ENCODE data around the gene CCR5AS.

The CCR5AS gene

GRCh38 chr3:46406788-46407611, at the start of gene CCR5AS, which contains the start of gene CCRL2:
Gene CCR5AS (minus strand): TSS chr3:46407066.
Gene CCRL2 (plus strand): TSS chr3:46407259. CDS start chr3:46408080, 821 bp downstream.
- DNase-seq (ENCODE audit: extremely low spot score in 2 of 2): no peak
- peaks cover 41% of the 10 kb centered on the region for H3K4me1 ChIP-seq
- H3K27me3 ChIP-seq: no peaks in the 10 kb centered on the region
- no peaks in the 10 kb centered on the region for H3K36me3 ChIP-seq
- H3K4me3 ChIP-seq: peak within 1 kb of the TSS; percentile 22 to 33
- no peaks in the 10 kb centered on the region for H3K9me3 ChIP-seq
- H3K27ac ChIP-seq: peak within 1 kb of the TSS; percentile 83
- TF ChIP-seq POLR2AphosphoS5 (IDR thresholded peaks at IDR 0.05; ENCODE audit: insufficient read depth in 1 of 2, low read depth in 1 of 2) (peak; percentile 49 to 53), CTCF (IDR thresholded peaks at IDR 0.05) (no peak)
- intact Hi-C loops (cut with DNase I): no loop called here

DNA sequence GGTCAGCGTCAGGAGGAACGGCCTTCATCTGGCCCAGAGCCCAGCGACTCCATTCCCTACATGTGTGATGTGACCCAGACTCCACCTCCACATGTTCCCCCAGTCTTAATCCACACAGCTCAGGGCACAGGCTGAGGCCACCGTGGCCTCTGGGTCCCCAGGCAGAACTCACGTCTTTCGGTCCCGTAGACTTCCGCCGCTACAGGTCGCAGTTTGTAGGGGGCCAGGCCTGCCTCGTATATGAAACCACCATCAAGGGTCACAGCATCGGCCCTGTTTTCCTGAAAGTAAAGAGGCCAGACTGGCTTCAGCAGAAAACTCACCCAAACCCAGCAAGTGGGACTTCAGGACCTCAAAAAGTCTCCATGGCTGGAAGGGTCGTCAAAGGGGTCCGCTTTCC, 49.3 kb upstream of the CCR5AS start:
- Histone ChIP-seq H3K36me3 (no peaks in the 10 kb centered on the region), H3K9me3 (no peaks in the 10 kb centered on the region)

DNA sequence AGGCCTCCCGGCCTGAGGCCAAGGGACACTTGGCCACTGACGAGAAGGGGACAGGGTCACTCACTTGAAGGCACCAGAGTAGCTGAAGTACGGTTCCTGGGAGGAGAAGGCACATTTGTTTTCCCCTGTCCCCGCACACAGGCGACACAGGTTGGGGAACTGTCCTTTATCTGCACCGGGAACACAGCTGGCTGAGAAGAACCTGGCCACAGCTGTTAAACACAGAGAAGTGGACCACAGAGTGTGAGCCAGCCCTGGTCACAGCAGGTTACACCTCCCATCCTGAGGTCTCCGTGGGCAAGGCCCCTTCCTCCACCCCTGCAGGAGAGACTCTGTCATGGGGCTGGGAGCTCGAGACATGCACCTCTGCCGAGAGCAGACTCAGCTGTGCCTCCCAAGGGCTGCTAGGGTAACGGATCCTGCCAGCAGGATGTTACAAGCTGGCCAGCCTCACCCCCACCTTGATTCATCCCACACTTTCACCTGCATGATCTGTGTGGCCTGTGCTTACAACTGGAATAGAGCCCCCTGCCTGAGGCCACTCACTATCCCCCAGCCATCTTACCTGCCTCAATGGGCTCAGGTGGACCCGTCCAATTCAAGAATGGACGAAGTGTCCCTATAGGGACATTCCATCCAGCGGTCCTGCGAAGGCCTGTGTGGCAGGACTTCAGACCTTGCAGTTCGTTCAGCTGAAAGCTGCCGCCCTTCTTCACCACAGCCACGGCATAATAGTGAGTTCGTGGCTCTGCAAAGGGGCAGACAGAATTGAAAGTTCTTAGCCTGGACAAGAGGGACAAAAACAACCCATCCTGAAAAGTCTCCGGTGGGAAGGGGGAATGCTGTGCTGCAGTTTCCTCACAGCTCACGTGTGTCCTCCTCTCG, 48.6 kb upstream of the CCR5AS start:
- intact Hi-C loops (cut with DNase I): no loop called here
- Histone ChIP-seq H3K9me3 (no peaks in the 10 kb centered on the region), H3K27me3 (no peaks in the 10 kb centered on the region), H3K4me1 (no peaks in the 10 kb centered on the region), H3K27ac (no peak overlapping the region), H3K36me3 (no peaks in the 10 kb centered on the region), H3K4me3 (no peak overlapping the region)
- no peak for TF ChIP-seq POLR2AphosphoS5 (IDR thresholded peaks at IDR 0.05; ENCODE audit: insufficient read depth in 1 of 2, low read depth in 1 of 2)
- no peak for TF ChIP-seq CTCF (IDR thresholded peaks at IDR 0.05)
- no peak for TF ChIP-seq POLR2A (IDR thresholded peaks at IDR 0.05)
- DNase-seq (ENCODE audit: extremely low spot score in 2 of 2): peak in 1 of 2 donors; percentile 82

More for the DNA sequence above, 49.3 kb upstream of the CCR5AS start:
- TF ChIP-seq CTCF (IDR thresholded peaks at IDR 0.05) (no peak), POLR2A (IDR thresholded peaks at IDR 0.05) (no peak), POLR2AphosphoS5 (IDR thresholded peaks at IDR 0.05; ENCODE audit: insufficient read depth in 1 of 2, low read depth in 1 of 2) (no peak)
- H3K4me1 ChIP-seq: no peaks in the 10 kb centered on the region
- H3K4me3 ChIP-seq: no peak overlapping the region
- peak in 1 of 2 donors; percentile 43 for DNase-seq (ENCODE audit: extremely low spot score in 2 of 2)
- H3K27me3 ChIP-seq: no peaks in the 10 kb centered on the region
- intact Hi-C loops (cut with DNase I): no loop called here
- no peak overlapping the region for H3K27ac ChIP-seq

DNA sequence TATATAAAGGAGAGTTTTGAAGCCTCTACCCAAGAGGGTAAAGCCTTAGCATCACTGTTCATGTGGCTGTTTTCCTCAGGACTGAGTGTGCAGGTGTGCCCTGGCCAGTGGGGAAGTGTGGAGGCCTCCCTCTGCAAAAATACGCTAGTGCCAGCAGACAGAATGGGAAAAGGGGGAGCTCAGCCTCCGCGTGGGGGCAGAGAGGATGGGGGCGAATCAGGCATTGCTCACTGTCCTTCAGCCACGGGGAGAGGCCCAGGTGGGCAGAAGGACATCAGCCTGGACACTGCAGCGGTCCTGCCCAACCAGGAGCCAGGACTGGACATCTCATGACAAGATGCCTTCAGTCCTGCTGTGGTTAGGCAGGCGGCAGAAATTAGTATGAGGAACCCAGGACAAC, 47.7 kb upstream of the CCR5AS start:
- no peak for TF ChIP-seq POLR2AphosphoS5 (IDR thresholded peaks at IDR 0.05; ENCODE audit: insufficient read depth in 1 of 2, low read depth in 1 of 2)
- no peak for TF ChIP-seq POLR2A (IDR thresholded peaks at IDR 0.05)
- TF ChIP-seq CTCF (IDR thresholded peaks at IDR 0.05): no peak
- intact Hi-C loops (cut with DNase I): no loop called here
- peak in 1 of 2 donors; percentile 89 for DNase-seq (ENCODE audit: extremely low spot score in 2 of 2)
- no peaks in the 10 kb centered on the region for H3K27me3 ChIP-seq
- H3K36me3 ChIP-seq: no peaks in the 10 kb centered on the region
- H3K4me3 ChIP-seq: no peak overlapping the region
- H3K4me1 ChIP-seq: no peaks in the 10 kb centered on the region
- H3K9me3 ChIP-seq: no peaks in the 10 kb centered on the region
- H3K27ac ChIP-seq: no peak overlapping the region

Measured in vagina (tissue), 2 donors.